HepG2 (cell line): ENCODE data around the gene E2F1. TPM values are rescaled to one million over a fixed set of nuclear protein-coding genes. Genes with fewer than 3 reads are reported as not detected.

Experiments
- AKAP8 ChIP-seq: sonication (generic); formaldehyde crosslinking; IDR thresholded peaks from 2 replicates; pipeline ENCODE4 v1.5.1; 2020; ENCODE audit warnings: mild to moderate bottlenecking, missing genetic modification reagents
- ARHGAP35 ChIP-seq: sonication (generic); formaldehyde crosslinking; IDR thresholded peaks from 2 replicates; pipeline ENCODE4 v1.9.0; 2022; ENCODE audit warnings: mild to moderate bottlenecking, inconsistent platforms, moderate library complexity, missing genetic modification reagents, borderline replicate concordance
- ARID3A ChIP-seq: IDR thresholded peaks from 2 replicates; pipeline ENCODE4 v1.6.1; 2012; ENCODE audit warnings: low read depth, low read length, improper control_type of control experiment
- HDAC1 ChIP-seq: sonication (generic); formaldehyde crosslinking; IDR thresholded peaks from 2 replicates; pipeline ENCODE4 v1.5.1; 2020; ENCODE audit warnings: mild to moderate bottlenecking, missing genetic modification reagents
- HOMEZ ChIP-seq: IDR thresholded peaks from 2 replicates; pipeline ENCODE4 v1.6.1; 2016; ENCODE audit warnings: low read depth
- ZNF263 ChIP-seq: sonication (generic); formaldehyde crosslinking; IDR thresholded peaks from 2 replicates; pipeline ENCODE4 v1.4.0; 2020; ENCODE audit warnings: missing genetic modification reagents
- ZNF407 ChIP-seq: sonication (generic); formaldehyde crosslinking; IDR thresholded peaks from one replicate; pipeline ENCODE4 v1.5.1; 2020; ENCODE audit warnings: mild to moderate bottlenecking, missing genetic modification reagents; ENCODE audit errors: not compliant biosample characterization
- ZNF572 ChIP-seq: sonication (generic); formaldehyde crosslinking; IDR thresholded peaks from 2 replicates; pipeline ENCODE4 v1.5.1; 2020; ENCODE audit warnings: mild to moderate bottlenecking, missing genetic modification reagents
- polyA plus RNA-seq, 8 experiments: library from polyadenylated mRNA; depleted of rRNA in 3 of 8; stranded (reverse) in 7 of 8; unstranded in 1 of 8; fragments of >200 nt; fragmentation: Illumina TruSeq in 4 of 8; extraction: Trizol in 4 of 8; gene quantifications; 2 replicates each; pipeline versions ENCODE4 v1.2.1 to v1.2.3, GENCODE V29; 2011 to 2016; ENCODE audit warnings: low read depth in 4 of 8, missing spikeins in 1 of 8, mixed read lengths in 1 of 8; ENCODE audit not compliant: insufficient read depth in 1 of 8
- total RNA-seq, 5 experiments: library from RNA; depleted of rRNA; stranded (reverse); fragments of >200 nt; fragmentation: Illumina TruSeq; extraction: Trizol; gene quantifications; 2 replicates each; pipeline ENCODE4 v1.2.3, GENCODE V29; 2016; ENCODE audit warnings: low read depth in 1 of 5

The E2F1 gene
- total and polyA plus RNA-seq, 2 of the 13 experiments (the other 11 are each of a cell fraction or from before 2014, with no cell fraction given), result 25.5 to 39.4 TPM

- peak; percentile 31 for TF ChIP-seq ZNF407 (CRISPR knock-in tag)
- no peak for TF ChIP-seq ARID3A
- peak; percentile 25; the same call in 1 of the 2 replicates for TF ChIP-seq AKAP8 (CRISPR knock-in tag)
- 0 out of 2 replicates have a peak, but pooled peaks have one; percentile 15 for TF ChIP-seq ZNF572
- TF ChIP-seq ZNF263 (CRISPR knock-in tag), result peak; percentile 94
- TF ChIP-seq ARHGAP35 (CRISPR knock-in tag), result no peak
- 0 out of 2 replicates have a peak, but pooled peaks have one; percentile 26 for TF ChIP-seq HDAC1 (CRISPR knock-in tag)
- no peak for TF ChIP-seq HOMEZ
These were observed 39.6 kb upstream of the E2F1 start (continued) for GRCh38 chr20:33725607-33726264.
